ENCODE results near the gene RNF103.
"Not testable (repeated sequence)": the region's sequence is repeated elsewhere in the genome, so short reads cannot be mapped to it uniquely, and the experiment has no call there.

RNF103 gene

DNA sequence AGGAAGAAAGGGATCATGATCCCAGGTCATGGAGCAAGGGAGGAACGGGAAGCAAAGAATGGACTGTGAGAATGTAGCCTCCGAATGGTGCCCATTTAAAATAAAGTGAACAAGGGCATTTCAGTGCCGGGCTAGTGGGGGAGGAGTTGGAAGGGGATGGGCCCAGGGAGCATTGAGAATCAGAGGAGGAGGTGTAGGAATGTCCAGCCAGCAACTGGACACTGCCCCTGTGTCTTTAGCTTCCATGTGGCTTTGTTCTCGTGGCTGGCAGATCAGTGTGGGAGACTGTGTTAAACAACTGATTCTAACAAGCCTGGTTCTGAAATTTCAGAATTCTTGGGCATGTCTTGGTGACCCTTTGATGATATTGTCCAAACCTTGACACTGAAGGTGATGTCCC lies 1.4 kb upstream of the RNF103 start:
- DNase-seq (ENCODE audit: low read depth in 2 of 2): no peak

DNA sequence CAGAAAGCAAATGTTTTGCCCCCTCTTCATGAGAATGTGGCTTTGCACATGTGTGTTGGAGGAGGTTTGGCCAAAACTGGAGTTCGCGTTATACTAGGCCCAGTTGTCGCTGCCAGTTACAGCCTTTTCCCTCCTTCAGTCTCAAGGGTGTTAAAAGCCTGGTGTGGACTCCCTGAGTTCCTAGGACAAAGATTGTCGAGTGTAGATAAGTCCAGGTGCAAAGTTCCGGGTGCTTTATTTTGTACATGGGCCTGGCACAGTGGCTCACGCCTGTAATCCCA lies 542 bp upstream of the RNF103 start:
- DNase-seq (ENCODE audit: low read depth in 2 of 2): no peak

DNA sequence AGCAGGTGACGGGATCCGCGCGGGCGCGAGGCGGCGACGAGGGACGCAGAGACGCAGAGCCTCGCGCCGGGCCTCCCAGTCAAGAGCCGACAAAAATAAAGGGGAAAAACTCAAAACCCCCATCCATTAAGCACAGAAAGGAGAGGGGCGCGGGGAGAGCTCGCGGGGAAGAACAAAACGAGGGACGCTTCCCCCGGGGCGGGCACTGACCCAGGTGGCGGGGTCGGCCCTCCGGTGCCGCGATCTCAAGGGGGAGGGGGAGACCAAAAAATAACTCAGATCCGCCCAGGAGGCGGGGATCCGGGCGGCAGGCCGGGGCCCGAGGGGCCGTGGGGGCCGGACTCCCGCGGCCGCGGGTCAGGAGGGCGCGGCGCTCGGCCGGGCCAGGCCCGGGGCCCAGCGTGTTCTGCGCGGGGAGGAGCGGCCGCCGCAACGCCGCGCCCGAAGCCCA lies 597 bp downstream of the RNF103 start:
- DNase-seq (ENCODE audit: low read depth in 2 of 2): peak; percentile 37 to 38

DNA sequence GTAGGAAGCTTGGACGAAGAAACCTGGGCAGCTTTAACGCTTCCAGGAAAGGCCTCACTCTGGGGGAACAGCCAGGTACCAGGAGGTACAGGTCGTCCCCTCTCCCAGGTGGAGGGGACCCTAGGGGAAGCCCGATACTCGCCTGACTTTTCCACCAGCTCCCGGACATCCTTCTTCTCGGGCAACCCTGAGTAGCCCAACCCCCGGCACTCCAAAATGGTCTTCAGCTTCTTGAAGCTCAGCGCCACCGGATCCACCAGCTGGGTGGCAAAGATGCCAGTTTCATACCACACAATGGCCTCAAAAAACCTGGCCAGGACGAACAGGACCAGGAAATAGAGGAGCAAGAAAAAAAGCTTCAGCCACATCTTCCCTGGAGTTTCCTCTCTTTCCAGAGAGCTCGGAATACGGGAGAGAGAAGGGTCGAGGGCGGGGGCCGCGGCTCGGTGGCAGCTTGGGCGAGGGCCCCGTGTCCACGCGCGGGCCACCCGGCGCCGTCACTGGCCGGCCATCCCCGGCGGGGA lies 1.1 kb downstream of the RNF103 start:
- DNase-seq (ENCODE audit: low read depth in 2 of 2): peak in 1 of 2 donors; percentile 8

DNA sequence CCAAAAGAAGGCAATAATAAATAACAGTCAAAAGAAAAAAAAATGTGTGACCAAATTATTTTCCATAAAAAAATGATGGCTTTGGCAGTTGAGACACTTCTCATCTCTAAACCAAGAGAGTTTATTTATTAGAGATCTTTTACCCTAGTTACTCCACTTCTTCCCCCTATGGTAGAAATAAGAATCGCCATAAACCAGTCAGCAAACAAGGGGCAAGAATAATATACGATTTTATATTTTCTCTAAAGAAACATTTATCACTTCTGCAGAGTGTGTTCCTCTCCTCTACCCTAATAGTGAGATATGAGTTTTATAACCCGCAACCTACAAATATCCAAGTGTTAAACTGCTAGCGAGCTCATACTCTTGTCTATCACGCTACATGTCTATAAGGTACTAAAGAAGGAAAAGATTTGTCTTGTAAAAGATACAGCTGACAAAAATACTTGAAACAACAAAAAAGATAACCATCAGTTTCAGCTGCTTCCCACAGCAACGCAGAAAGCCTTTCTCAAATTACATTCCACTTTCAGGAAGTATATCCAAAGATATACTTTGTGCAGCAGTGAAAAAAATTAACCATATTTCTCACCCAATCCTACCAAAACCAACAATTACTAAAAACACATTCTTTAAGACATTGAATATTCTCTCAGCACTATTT lies 2.3 kb downstream of the RNF103 start:
- no peak for DNase-seq (ENCODE audit: low read depth in 2 of 2)

DNA sequence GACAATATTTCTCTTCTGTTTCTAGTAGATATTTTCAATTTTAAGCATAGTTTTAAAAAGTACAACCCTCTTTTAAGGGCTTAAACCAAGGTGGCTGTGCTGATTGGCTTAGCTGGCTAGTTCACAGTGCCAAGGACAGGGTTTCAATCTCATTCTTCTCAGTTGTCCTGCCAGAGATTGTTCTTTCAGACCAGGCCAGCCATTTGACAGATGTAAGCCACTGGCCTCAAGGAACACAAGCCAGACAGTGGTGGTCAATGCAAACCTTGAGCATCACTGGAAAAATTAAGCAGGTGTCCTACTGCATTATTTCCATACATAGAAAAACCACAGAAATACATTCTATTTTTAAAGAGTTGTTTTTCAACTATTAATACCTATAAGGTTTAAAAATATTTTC lies 5.9 kb downstream of the RNF103 start:
- DNase-seq (ENCODE audit: low read depth in 2 of 2): no peak

DNA sequence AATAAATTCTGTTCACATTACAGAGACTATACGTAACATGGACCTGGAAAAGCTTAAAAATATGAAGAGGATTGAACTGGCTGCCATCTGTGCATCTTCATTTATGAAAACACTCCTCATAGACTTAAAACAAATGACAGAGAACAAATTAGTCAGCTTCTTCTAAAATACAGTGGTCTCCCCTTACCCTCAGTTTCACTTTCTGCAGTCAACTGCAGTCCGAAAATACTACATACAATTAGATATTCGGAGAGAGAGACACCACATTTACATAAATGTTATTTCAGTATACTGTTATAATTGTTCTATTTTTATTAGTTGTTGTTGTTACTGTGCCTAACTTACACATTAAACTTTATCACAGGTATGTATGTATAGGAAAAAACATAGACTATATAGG lies 6.5 kb downstream of the RNF103 start:
- DNase-seq (ENCODE audit: low read depth in 2 of 2): no peak

DNA sequence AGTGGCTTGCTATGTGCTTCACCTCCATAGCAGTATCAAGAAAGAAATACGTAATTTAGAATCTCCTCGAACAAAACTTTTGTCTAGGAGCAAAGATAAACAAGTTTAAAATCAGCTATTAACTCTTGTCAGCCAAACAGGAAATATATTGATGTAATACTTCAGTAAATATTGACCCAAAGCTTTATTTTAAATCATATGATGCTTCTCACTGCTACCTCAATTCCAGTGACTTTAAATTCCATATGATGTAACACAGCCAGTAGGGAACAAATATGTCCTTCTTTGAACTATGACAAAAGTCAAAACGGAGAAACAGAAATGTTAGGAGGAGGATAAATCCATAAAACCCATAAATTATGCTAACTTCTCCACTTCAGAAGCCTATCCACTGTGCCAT lies 7.2 kb downstream of the RNF103 start:
- no peak for DNase-seq (ENCODE audit: low read depth in 2 of 2)

DNA sequence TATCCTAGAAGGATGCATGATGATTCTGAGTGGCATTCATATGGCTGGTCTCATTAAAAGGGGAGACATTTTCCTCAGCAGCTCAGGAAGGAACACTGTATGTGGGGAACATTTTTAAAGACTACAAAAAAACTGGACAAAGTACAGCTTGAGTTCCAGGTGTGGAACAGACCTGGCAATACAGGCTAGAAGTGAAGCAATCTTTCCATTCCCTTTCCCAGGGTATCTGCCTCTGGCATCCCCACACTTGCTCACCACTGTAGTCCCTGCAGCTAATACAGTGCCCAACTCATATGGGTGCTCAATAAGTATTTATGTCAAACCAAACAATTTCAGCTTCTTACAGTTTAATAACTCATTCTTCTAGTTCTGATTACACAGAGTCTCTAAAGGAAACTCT lies 8.1 kb downstream of the RNF103 start:
- DNase-seq (ENCODE audit: low read depth in 2 of 2): no peak

DNA sequence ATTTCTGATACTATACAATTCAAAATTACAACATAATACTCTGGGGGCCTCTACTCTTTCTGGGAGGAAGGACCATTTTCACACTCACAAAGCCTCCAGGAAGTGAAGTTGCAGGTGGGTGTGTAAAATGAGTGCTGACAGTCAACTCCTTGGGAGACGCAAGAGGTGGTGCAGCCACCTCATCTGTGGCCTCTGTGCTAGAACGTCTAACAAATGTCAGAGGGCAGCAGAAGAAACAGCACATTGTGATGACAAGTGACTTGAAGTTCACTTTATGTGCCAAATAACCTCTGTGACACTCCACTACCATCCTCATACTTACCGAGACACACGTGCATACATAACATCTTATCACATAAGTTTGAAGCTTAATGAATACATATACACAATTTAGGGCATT lies 10.2 kb downstream of the RNF103 start:
- no peak for DNase-seq (ENCODE audit: low read depth in 2 of 2)

DNA sequence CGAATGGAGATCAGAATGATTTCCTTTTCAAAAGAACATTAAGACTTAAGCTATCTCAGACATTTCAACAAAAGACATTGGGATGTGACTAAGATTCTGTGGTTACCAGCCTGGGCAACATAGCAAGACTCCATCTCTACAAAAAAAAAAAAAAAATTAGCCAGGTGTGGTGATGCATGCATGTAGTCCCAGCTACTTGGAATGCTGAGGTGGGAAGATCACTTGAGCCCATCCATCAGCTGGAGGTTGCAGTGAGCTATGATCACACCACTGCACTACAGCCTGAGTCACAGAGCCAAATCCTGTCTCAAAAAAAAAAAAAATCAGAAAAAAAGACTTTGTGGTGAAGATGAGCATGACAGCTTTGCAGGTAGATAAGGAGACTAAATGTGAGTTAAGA lies 12.8 kb downstream of the RNF103 start:
- no peak for DNase-seq (ENCODE audit: low read depth in 2 of 2)

DNA sequence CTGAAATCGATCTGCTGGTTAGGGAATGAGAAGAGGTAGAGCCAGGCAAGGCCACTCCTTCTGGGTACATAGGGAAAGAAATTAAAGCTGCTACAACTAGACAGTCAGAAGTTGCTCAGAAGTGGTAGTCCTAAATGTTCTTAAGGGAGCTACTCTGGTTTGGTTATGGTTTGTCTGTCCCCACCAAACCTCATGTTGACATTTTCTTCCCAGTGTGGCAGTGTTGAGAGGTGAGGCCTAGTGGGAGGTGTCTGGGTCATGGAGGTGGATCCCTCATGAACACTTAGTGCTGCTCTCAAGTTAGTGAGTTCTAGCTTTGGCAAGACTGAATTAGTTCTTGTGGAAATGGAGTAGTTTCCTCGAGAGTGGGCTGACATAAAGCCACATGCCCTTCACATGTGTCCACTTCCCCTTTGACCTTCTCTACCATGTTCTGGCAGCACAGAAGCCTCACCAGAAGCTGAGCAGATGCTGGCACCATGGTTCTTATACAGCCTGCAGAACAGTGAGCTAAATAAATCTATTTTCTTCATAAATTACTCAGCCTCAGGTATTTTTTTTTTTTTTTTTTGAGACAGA lies 14.7 kb downstream of the RNF103 start:
- no peak for DNase-seq (ENCODE audit: low read depth in 2 of 2)

DNA sequence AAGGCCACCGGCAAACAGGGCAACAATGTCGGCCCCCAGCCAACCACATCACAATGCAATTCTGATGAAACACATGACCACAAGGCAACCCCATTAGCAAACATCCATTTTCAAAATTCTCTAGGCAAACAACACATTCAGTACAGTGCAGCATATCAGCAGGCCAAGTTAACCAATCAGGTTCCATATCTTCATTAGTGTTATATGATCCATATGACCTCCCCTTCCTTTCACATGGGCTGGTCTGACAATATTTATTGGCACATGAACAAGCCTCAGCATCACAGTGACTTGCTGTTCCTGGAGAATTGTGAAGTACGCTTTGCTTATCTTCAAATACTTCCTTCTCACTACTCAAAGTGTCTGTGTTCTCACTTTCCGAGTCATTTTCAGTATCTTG lies 19.8 kb downstream of the RNF103 start:
- DNase-seq (ENCODE audit: low read depth in 2 of 2): no peak

DNA sequence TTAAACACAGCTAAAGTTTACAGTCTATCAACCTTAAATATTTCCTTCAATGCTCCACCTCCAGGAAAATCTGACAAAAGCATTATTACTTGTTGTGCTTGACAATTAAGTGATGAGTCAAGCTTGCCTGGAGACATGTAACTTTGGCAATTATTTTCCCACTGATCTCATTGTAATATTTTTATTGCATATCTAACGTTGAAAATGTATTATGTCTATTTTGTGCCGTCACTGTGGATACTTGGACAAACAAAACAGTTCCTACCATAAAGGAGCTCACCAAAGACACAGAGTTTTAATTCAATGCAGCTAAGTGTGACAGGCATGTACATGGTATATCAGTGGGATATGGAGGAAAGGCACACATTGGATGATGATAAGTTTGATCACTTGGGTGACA lies 24.7 kb downstream of the RNF103 start:
- DNase-seq (ENCODE audit: low read depth in 2 of 2): no peak

DNA sequence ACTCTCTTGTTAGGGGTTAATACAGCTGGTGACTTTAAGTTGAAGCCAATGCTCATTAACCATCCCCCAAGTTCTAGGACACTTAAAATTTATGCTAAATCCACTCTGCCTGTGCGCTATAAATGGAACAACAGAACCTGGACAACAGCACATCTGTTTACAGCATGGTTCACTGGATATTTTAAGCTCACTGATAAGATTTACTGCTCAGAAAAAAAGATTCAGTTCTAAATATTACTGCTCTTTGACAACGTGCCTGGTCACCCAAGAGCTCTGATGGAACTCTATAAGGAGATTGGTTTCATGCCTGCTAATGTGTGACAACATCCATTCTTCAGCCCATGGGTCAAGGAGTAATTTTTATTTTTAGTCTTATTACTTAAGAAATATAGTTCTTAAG lies 27.5 kb downstream of the RNF103 start:
- no peak for DNase-seq (ENCODE audit: low read depth in 2 of 2)

DNA sequence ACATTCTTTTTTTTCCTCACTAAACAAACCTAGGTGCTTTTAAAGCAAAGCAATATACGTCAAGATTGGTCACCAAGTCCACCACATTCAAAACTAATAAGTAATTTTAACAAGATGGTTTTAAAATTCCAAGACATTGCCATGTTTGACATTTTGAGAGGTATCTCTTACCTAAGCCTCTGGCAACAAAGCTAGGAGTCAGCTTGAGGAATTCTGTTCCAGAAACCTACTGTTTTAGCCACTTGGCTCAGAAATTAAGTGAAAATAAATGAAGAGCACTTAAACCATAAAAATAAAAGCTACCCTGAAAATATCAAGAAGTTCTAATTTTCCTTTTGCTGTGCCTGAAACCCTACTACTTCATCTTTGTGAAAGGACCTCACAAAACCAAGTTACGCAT lies 30.4 kb downstream of the RNF103 start:
- DNase-seq (ENCODE audit: low read depth in 2 of 2): no peak

DNA sequence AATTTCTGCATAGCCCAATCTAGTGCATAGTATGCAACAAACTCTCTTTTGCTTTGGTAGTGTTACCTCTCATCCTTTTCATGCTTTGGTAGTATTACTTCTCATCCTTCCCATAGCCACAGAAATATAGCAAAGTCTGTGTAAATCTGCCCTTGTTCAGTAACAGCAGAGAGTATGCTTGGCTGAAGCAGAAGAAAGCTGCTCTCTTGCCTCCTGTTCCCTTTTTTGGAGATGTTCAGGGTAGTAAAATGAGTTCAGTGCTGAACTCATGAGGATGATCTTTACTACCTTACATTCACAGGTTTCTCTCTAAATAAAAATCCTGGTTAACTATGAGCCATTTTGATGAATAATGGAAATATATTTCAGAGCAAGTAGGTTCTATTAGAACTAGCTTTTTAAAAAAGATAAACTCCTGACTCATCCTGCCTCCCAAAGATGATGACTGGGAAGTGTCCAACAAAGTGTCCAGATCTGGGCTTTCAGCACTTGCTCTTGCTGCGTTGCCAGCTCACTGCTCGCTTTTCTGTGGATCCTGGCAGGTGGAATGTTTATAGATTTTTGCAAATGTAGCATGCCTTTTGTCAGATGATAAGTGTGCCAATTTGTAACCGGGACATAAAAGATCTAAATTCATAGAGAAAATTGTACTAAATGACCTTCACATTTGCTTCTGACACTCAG lies 31.0 kb downstream of the RNF103 start:
- no peak for DNase-seq (ENCODE audit: low read depth in 2 of 2)

DNA sequence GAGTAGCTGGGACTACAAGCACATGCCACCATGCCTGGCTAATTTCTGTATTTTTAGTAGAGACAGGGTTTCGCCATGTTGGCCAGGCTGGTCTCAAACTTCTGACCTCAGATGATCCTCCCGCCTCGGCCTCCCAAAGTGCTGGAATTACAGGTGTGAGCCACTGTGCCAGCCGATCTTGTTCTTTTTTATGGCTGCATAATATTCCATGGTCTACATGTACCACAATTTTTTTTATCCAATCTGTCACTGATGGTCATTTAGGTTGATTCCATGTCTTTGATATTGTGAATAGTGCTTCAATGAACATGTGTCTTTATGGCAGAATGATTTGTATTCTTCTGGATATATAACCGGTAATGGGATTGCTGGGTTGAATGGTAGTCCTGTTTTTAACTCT lies 34.0 kb downstream of the RNF103 start:
- not testable (repeated sequence) for DNase-seq (ENCODE audit: low read depth in 2 of 2)

DNA sequence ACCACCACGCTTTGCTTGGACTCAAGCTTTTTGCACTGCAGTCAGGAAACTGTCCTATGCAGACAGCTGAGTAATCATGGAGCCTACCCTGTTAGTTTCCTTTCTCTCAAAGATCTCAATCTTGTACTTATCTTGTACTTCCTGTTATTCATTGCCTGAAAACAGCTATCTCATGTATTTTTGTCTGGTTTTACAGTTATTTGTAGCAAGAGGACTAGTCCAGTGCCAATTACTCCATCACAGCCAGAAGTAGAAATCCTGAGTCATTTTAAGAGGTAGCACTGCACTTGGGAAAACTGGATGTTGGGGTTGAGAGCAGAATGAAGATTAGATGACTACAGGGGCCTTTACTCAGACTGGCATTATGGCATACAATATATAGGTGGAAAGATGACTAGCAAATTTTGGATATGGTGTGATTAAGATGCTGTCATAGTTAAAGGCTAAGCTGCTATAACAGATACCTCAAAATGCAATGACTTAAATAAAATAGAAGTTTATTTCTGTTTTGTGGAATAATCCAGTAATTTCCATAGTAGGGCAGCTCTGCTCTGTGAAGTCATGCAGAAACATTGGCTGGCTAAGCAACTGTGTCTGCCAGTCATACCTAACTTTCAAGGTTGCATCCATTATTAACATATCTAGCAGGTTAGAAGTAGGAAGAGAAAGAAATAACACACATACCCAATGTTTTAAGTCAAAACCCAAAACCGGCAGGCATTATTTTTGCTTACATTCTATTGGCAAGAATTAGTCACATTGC lies 39.3 kb downstream of the RNF103 start:
- no peak for DNase-seq (ENCODE audit: low read depth in 2 of 2)

DNA sequence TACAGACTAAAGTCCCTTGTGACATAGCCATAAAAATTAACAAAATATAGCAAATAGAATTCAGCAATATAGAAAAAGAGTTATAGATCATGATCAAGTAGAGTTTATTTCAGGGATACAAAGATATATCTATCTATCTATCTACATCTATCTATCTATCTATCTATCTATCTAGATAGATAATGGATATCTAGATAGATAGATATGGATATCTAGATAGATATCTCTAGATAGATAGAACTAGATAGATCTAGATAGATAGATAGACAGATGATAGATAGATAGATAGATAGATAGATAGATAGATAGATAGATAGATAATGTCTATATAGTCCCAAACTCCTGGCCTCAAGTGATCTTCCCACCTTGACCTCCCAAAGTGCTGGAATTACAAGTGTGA lies 43.1 kb downstream of the RNF103 start:
- DNase-seq (ENCODE audit: low read depth in 2 of 2): no peak

DNA sequence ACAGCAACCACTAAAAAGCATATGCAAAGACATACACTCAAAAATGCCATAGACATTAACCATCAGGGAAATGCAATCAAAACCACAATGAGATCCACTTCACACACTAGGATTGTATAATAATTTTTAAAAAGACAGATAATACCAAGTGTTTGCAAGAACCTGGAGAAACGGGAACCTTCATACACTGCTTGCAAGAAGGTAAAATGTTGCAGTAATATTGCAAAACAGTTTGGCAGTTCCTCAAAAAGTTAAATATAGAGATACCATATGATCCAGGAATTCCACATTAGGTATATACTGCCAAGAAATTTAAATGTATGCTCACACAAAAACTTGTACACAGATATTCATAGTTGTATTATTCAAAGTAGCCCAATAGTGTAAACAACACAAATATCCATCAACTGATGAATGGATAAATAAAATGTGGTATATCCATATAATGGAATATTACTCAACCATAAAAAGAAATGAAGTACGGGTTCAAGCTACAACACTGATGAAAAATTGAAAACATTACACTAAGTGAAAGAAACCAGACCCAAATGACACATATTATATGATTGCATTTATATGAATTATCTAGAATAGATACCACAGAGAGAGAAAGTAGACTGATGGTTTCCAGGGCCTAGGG lies 45.7 kb downstream of the RNF103 start:
- no peak for DNase-seq (ENCODE audit: low read depth in 2 of 2)

DNA sequence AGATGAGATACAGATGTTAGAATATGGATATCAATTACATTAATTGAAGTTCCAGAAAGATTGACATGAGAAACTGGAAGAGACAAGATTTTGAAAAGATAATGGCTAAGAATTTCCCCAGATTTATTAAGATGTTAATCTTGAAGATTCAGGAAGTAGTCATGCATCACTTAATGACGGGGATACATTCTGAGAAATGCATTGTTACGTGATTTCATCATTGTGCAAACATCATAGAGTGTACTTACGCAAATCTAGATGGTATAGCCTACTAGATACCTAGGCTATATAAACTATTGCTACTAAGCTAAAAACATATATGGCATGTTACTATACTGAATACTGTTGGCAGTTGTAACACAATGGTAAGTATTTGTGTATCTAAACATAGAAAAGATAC lies 53.6 kb downstream of the RNF103 start:
- DNase-seq (ENCODE audit: low read depth in 2 of 2): no peak
